Measurements from ENCODE around the gene CTSF. TPM values are rescaled to one million over a fixed set of nuclear protein-coding genes. Genes with fewer than 3 reads are reported as not detected.

The CTSF gene
- total and polyA plus RNA-seq, 3 donors from 2014 or later = 125 to 242 (median 164) TPM

- intact Hi-C loops (cut with DNase I; ENCODE audit: low total_unique reads) = no loop called here
- WGBS, 2 donors = 89 to 90% methylated on average over 6 to 7 of the region's 7 CpGs
- no peak for TF ChIP-seq POLR2A (IDR thresholded peaks at IDR 0.05)
- TF ChIP-seq CTCF (IDR thresholded peaks at IDR 0.05) = no peak
- no peak for DNase-seq
- H3K4me3 ChIP-seq = no peak overlapping the region
- no peak overlapping the region for H3K27ac ChIP-seq
- H3K36me3 ChIP-seq (ENCODE audit: low read depth, missing control alignments) = no peaks in the 10 kb centered on the region
- H3K27me3 ChIP-seq = no peaks in the 10 kb centered on the region
- H3K4me1 ChIP-seq = peaks cover 7% of the 10 kb centered on the region
- H3K9me3 ChIP-seq = no peaks in the 10 kb centered on the region
Observed at GRCh38 chr11:66556086-66556485, 12.3 kb downstream of the CTSF start.

- H3K27ac ChIP-seq = no peak overlapping the region
- no peak for DNase-seq
- H3K36me3 ChIP-seq (ENCODE audit: low read depth, missing control alignments) = no peaks in the 10 kb centered on the region
- TF ChIP-seq CTCF (IDR thresholded peaks at IDR 0.05) = no peak
- TF ChIP-seq POLR2A (IDR thresholded peaks at IDR 0.05) = no peak
- intact Hi-C loops (cut with DNase I; ENCODE audit: low total_unique reads) = no loop called here
- 79 to 84% methylated on average over 3 of the region's 3 CpGs for WGBS, 2 donors
- H3K27me3 ChIP-seq = no peaks in the 10 kb centered on the region
- peaks cover 7% of the 10 kb centered on the region for H3K4me1 ChIP-seq
- H3K9me3 ChIP-seq = no peaks in the 10 kb centered on the region
- no peak overlapping the region for H3K4me3 ChIP-seq
Observed at GRCh38 chr11:66555416-66555815, 13.0 kb downstream of the CTSF start.

GRCh38 chr11:66554602-66555001 lies 13.8 kb downstream of the CTSF start:
- Histone ChIP-seq H3K4me3 (no peak overlapping the region), H3K4me1 (peaks cover 7% of the 10 kb centered on the region), H3K27me3 (no peaks in the 10 kb centered on the region), H3K27ac (no peak overlapping the region), H3K9me3 (no peaks in the 10 kb centered on the region), H3K36me3 (ENCODE audit: low read depth, missing control alignments) (no peaks in the 10 kb centered on the region)
- WGBS, 2 donors = 82 to 90% methylated on average over 5 of the region's 5 CpGs
- no peak for DNase-seq
- TF ChIP-seq POLR2A (IDR thresholded peaks at IDR 0.05) (no peak), CTCF (IDR thresholded peaks at IDR 0.05) (no peak)
- intact Hi-C loops (cut with DNase I; ENCODE audit: low total_unique reads) = no loop called here

- WGBS, 2 donors = 92 to 98% methylated on average over 4 of the region's 4 CpGs
- H3K27ac ChIP-seq = no peak overlapping the region
- no peaks in the 10 kb centered on the region for H3K27me3 ChIP-seq
- H3K36me3 ChIP-seq (ENCODE audit: low read depth, missing control alignments) = no peaks in the 10 kb centered on the region
- DNase-seq = no peak
- no peaks in the 10 kb centered on the region for H3K9me3 ChIP-seq
- intact Hi-C loops (cut with DNase I; ENCODE audit: low total_unique reads) = no loop called here
- no peak overlapping the region for H3K4me3 ChIP-seq
- no peak for TF ChIP-seq POLR2A (IDR thresholded peaks at IDR 0.05)
- TF ChIP-seq CTCF (IDR thresholded peaks at IDR 0.05) = no peak
- H3K4me1 ChIP-seq = peaks cover 7% of the 10 kb centered on the region
Observed at GRCh38 chr11:66550887-66551286, 17.5 kb downstream of the CTSF start.

GRCh38 chr11:66549696-66550095 lies 18.7 kb downstream of the CTSF start:
- Histone ChIP-seq H3K36me3 (ENCODE audit: low read depth, missing control alignments) (no peaks in the 10 kb centered on the region), H3K4me3 (no peak overlapping the region), H3K9me3 (no peaks in the 10 kb centered on the region), H3K27me3 (no peaks in the 10 kb centered on the region), H3K4me1 (peaks cover 12% of the 10 kb centered on the region), H3K27ac (no peak overlapping the region)
- intact Hi-C loops (cut with DNase I; ENCODE audit: low total_unique reads) = no loop called here
- DNase-seq = no peak
- TF ChIP-seq POLR2A (IDR thresholded peaks at IDR 0.05) = no peak
- no peak for TF ChIP-seq CTCF (IDR thresholded peaks at IDR 0.05)
- 94 to 97% methylated on average over 3 of the region's 3 CpGs for WGBS, 2 donors
